HepG2 (cell line): ENCODE measurements around the gene TTC31. TPM values are rescaled to one million over a fixed set of nuclear protein-coding genes. Genes with fewer than 3 reads are reported as not detected.
A peak's percentile ranks its signal among the peaks of the same experiment; 100 is the strongest.

ENCODE experiments used
- DMAP1 ChIP-seq: IDR thresholded peaks from 2 replicates; pipeline ENCODE4 v1.6.1; 2016
- DNMT1 ChIP-seq: sonication (generic); formaldehyde crosslinking; IDR thresholded peaks from 2 replicates; pipeline ENCODE4 v1.5.1; 2020; ENCODE audit warnings: mild to moderate bottlenecking, missing genetic modification reagents
- KDM6A ChIP-seq: IDR thresholded peaks from 2 replicates; pipeline ENCODE4 v1.6.1; 2016; ENCODE audit warnings: low read depth
- MTF2 ChIP-seq: sonication (generic); formaldehyde crosslinking; IDR thresholded peaks from 2 replicates; pipeline ENCODE4 v1.5.0; 2020; ENCODE audit warnings: missing genetic modification reagents, borderline replicate concordance
- SMAD1 ChIP-seq: sonication (generic); formaldehyde crosslinking; IDR thresholded peaks from 2 replicates; pipeline ENCODE4 v1.4.0; 2020; ENCODE audit warnings: missing genetic modification reagents, low read depth, mild to moderate bottlenecking, borderline replicate concordance
- polyA plus RNA-seq, 8 experiments: library from polyadenylated mRNA; depleted of rRNA in 3 of 8; stranded (reverse) in 7 of 8; unstranded in 1 of 8; fragments of >200 nt; fragmentation: Illumina TruSeq in 4 of 8; extraction: Trizol in 4 of 8; gene quantifications; 2 replicates each; pipeline versions ENCODE4 v1.2.1 to v1.2.3, GENCODE V29; 2011 to 2016; ENCODE audit warnings: low read depth in 4 of 8, missing spikeins in 1 of 8, mixed read lengths in 1 of 8; ENCODE audit not compliant: insufficient read depth in 1 of 8
- total RNA-seq, 5 experiments: library from RNA; depleted of rRNA; stranded (reverse); fragments of >200 nt; fragmentation: Illumina TruSeq; extraction: Trizol; gene quantifications; 2 replicates each; pipeline ENCODE4 v1.2.3, GENCODE V29; 2016; ENCODE audit warnings: low read depth in 1 of 5
- TF ChIP-seq, protein P1 (sequence below): sonication (generic); formaldehyde crosslinking; IDR thresholded peaks from 2 replicates; pipeline ENCODE4 v1.9.0; 2021; ENCODE audit warnings: missing genetic modification reagents, borderline replicate concordance
- TF ChIP-seq, protein P2 (sequence below): sonication (generic); formaldehyde crosslinking; IDR thresholded peaks from 2 replicates; pipeline ENCODE4 v1.4.0; 2020; ENCODE audit warnings: missing genetic modification reagents
- TF ChIP-seq, protein P3 (sequence below): sonication (generic); formaldehyde crosslinking; IDR thresholded peaks from 2 replicates; pipeline ENCODE4 v1.8.1; 2022; ENCODE audit warnings: low read depth, mild to moderate bottlenecking, missing genetic modification reagents

The TTC31 gene
- total and polyA plus RNA-seq, 2 of the 13 experiments (the other 11 are each of a cell fraction or from before 2014, with no cell fraction given) = 28.3 to 39.5 TPM

DNA sequence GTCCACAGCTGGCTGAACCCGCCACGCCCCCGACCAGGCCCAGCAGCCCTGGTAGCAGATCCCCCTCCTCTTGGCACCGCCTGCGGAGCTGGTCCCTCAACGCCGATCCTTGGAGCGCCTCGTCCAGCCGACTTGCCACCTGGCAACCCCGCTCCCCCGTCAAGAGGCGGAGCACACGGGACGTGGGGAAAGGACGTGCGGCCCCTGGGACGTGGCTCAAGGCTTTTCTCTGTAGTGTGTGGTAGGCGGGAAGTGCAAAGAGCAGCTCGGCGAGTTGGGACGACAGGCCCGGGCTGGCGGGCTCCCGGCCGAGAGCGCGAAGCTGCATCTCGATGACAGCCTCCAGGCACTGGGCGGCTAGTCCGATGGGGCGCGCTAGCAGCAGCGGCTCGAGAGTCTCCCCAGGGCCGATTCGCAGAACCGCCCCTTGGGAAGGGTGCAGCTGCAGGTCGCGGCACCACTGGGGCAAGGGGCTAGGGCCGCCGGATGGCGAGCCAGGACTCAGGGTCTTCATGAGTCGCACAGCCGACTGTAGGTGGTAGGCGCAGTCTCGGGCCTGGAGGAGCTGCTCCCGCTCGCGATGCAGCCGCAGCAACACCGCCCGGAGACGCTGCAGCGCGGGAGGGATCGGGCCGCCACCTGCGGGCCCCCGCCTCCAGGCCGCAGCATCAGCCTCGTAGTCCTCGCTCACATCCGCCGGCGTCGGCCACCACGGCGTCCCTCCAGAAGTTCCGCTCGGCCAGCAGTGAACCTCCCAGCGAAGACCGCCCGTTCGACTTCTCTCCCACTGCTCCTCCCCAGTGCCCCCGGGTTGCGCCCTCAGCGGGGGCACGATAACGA is 700 bp upstream of the TTC31 start (continued):
- TF ChIP-seq, protein P1, sequence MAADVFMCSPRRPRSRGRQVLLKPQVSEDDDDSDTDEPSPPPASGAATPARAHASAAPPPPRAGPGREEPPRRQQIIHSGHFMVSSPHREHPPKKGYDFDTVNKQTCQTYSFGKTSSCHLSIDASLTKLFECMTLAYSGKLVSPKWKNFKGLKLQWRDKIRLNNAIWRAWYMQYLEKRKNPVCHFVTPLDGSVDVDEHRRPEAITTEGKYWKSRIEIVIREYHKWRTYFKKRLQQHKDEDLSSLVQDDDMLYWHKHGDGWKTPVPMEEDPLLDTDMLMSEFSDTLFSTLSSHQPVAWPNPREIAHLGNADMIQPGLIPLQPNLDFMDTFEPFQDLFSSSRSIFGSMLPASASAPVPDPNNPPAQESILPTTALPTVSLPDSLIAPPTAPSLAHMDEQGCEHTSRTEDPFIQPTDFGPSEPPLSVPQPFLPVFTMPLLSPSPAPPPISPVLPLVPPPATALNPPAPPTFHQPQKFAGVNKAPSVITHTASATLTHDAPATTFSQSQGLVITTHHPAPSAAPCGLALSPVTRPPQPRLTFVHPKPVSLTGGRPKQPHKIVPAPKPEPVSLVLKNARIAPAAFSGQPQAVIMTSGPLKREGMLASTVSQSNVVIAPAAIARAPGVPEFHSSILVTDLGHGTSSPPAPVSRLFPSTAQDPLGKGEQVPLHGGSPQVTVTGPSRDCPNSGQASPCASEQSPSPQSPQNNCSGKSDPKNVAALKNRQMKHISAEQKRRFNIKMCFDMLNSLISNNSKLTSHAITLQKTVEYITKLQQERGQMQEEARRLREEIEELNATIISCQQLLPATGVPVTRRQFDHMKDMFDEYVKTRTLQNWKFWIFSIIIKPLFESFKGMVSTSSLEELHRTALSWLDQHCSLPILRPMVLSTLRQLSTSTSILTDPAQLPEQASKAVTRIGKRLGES = no peak
- TF ChIP-seq, protein P2, sequence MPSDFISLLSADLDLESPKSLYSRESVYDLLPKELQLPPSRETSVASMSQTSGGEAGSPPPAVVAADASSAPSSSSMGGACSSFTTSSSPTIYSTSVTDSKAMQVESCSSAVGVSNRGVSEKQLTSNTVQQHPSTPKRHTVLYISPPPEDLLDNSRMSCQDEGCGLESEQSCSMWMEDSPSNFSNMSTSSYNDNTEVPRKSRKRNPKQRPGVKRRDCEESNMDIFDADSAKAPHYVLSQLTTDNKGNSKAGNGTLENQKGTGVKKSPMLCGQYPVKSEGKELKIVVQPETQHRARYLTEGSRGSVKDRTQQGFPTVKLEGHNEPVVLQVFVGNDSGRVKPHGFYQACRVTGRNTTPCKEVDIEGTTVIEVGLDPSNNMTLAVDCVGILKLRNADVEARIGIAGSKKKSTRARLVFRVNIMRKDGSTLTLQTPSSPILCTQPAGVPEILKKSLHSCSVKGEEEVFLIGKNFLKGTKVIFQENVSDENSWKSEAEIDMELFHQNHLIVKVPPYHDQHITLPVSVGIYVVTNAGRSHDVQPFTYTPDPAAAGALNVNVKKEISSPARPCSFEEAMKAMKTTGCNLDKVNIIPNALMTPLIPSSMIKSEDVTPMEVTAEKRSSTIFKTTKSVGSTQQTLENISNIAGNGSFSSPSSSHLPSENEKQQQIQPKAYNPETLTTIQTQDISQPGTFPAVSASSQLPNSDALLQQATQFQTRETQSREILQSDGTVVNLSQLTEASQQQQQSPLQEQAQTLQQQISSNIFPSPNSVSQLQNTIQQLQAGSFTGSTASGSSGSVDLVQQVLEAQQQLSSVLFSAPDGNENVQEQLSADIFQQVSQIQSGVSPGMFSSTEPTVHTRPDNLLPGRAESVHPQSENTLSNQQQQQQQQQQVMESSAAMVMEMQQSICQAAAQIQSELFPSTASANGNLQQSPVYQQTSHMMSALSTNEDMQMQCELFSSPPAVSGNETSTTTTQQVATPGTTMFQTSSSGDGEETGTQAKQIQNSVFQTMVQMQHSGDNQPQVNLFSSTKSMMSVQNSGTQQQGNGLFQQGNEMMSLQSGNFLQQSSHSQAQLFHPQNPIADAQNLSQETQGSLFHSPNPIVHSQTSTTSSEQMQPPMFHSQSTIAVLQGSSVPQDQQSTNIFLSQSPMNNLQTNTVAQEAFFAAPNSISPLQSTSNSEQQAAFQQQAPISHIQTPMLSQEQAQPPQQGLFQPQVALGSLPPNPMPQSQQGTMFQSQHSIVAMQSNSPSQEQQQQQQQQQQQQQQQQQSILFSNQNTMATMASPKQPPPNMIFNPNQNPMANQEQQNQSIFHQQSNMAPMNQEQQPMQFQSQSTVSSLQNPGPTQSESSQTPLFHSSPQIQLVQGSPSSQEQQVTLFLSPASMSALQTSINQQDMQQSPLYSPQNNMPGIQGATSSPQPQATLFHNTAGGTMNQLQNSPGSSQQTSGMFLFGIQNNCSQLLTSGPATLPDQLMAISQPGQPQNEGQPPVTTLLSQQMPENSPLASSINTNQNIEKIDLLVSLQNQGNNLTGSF (CRISPR knock-in tag) = no peak; the same call in none of the 2 replicates
- TF ChIP-seq DMAP1 (CRISPR knock-in tag) = no peak; the same call in 1 of the 2 replicates
- TF ChIP-seq MTF2 (CRISPR knock-in tag) = peak; percentile 96; the same call in 1 of the 2 replicates
- TF ChIP-seq, protein P3, sequence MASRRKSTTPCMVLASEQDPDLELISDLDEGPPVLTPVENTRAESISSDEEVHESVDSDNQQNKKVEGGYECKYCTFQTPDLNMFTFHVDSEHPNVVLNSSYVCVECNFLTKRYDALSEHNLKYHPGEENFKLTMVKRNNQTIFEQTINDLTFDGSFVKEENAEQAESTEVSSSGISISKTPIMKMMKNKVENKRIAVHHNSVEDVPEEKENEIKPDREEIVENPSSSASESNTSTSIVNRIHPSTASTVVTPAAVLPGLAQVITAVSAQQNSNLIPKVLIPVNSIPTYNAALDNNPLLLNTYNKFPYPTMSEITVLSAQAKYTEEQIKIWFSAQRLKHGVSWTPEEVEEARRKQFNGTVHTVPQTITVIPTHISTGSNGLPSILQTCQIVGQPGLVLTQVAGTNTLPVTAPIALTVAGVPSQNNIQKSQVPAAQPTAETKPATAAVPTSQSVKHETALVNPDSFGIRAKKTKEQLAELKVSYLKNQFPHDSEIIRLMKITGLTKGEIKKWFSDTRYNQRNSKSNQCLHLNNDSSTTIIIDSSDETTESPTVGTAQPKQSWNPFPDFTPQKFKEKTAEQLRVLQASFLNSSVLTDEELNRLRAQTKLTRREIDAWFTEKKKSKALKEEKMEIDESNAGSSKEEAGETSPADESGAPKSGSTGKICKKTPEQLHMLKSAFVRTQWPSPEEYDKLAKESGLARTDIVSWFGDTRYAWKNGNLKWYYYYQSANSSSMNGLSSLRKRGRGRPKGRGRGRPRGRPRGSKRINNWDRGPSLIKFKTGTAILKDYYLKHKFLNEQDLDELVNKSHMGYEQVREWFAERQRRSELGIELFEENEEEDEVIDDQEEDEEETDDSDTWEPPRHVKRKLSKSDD (CRISPR knock-in tag) = no peak; the same call in 1 of the 2 replicates
- TF ChIP-seq KDM6A (CRISPR knock-in tag) = no peak
- no peak for TF ChIP-seq SMAD1
- TF ChIP-seq DNMT1 (CRISPR knock-in tag) = 0 out of 2 replicates have a peak, but pooled peaks have one; percentile 42
